Body of pancreas (tissue), 4 donors: ENCODE data around the gene SSH2. TPM values are rescaled to one million over a fixed set of nuclear protein-coding genes. Genes with fewer than 3 reads are reported as not detected.

ENCODE experiments used
- ATAC-seq: fragments of 150-250 bp; one replicate; pipeline ENCODE4 v1.9.1; 2016
- DNase-seq, 4 donors: peaks; one replicate each; pipeline ENCODE4 v3.0.0-alpha.2; 2019
- H3K27ac ChIP-seq, 4 donors: fragments of 200-600 bp; sonication (generic); 1 replicate in 3 of 4; 2 replicates in 1 of 4; pipeline versions ENCODE4 v1.5.1 to v1.6.1; 2016 to 2019; ENCODE audit warnings: mild to moderate bottlenecking in 1 of 4, mixed read lengths in 1 of 4, moderate library complexity in 1 of 4
- H3K27me3 ChIP-seq, 2 donors: fragments of 200-600 bp; sonication (generic); one replicate each; pipeline ENCODE4 v1.6.0; 2016; ENCODE audit warnings: mild to moderate bottlenecking in 1 of 2
- H3K36me3 ChIP-seq, 2 donors: fragments of 200-600 bp; sonication (generic); replicated peaks in 1 of 2; 2 replicates each; pipeline ENCODE4 v1.5.1; 2016; ENCODE audit warnings: low read depth in 2 of 2; ENCODE audit not compliant: insufficient read depth in 1 of 2
- H3K4me1 ChIP-seq: fragments of 200-600 bp; sonication (generic); one replicate; pipeline ENCODE4 v1.6.0; 2016
- H3K4me3 ChIP-seq, 2 donors: fragments of 200-600 bp; sonication (generic); 1 replicate in 1 of 2; 2 replicates in 1 of 2; pipeline ENCODE4 v1.5.1; 2016 to 2019
- H3K9me3 ChIP-seq, 3 donors: fragments of 200-600 bp; sonication (generic); 1 replicate in 2 of 3; 2 replicates in 1 of 3; pipeline ENCODE4 v1.5.1; 2016
- POLR2A ChIP-seq, 3 donors: fragments of 450-650 bp; IDR thresholded peaks; one replicate each; pipeline ENCODE4 v1.6.1; 2016; ENCODE audit warnings: antibody characterized with exemption in 3 of 3, mild to moderate bottlenecking in 2 of 3
- WGBS, 2 donors: methylation state at CpG; one replicate each; pipeline ENCODE4 v1.1.5; 2017; 5-methylcytosine and 5-hydroxymethylcytosine counted together
- intact Hi-C: fragments of 100-400 bp; cut with DNase I; formaldehyde crosslinking; loops from one replicate; pipeline ENCODE4 v1.15.1; 2023
- total RNA-seq, 2 donors: library from RNA; depleted of rRNA; stranded (reverse); fragments of >200 nt; gene quantifications; one replicate each; pipeline ENCODE4 v1.1.0, GENCODE V29; 2016
- TF ChIP-seq, protein P1 (sequence below), 7 experiments: fragments of 450-650 bp in 4 of 7; fragments of 200-600 bp in 3 of 7; sonication (generic) in 3 of 7; IDR thresholded peaks; one replicate each; pipeline ENCODE4 v1.5.1; 2016 to 2019; ENCODE audit warnings: antibody characterized with exemption in 7 of 7

SSH2 gene
- total RNA-seq, 2 donors from 2014 or later = 8.2 to 8.6 TPM

DNA sequence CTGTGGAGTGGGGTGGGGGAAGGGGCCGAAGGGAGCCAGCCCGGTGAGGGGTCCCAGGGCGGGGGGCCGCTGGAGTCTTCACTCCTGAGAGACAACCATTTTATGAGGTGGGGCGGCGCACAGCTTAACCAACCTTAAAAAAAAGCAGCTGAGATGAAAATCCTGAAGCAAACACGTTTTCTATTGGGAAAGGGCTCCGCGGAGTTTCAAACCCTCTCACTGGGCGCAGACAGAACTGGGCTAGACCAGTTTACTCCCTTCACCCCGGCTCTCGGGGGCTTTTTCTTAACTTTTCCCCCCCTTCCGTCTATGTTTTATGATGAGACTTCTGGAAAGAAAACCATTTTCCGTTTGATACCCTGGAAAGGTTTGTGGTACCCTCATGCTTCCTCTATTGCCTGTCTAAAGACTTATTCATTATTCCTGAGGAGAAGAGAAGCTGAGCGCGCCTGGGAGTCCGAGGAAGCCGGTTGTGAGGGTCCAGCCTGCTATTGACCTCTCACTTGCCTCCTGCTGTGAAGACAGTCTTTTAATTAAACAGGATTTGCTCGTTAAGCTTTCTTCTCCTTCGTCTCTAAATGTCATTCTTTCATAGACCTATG, 482 bp upstream of the SSH2 start:
- DNase-seq = peak in 1 of 4 donors; percentile 12

DNA sequence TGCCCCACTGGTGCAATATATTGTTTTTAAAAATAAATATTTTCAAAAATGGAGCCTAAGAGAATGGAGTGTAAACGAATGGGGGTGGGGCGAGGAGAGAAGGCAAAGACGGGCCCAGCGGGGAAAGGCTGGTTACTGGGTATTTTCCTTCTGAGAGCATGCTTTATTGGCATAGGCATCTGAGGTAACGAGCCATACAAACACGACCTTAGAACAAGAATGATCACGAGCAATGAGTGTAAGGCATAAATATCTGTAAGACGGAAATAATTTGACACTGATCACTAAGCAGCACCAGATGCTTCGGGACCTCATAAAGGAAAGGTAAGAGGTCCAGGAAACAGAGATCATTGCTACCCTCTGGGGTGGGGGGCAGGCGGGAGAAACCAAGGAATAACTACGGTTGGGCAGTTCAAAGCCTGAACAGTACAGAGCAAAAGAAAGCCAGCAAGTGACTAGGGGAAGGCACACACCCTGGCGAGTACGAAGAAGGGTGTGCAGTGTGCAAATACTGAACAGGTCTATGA, 959 bp downstream of the SSH2 start:
- Histone ChIP-seq H3K27me3 (no peaks in the 10 kb centered on the region), H3K27ac (peak overlapping the region; percentile 91 to 98 (median 96)), H3K4me3 (peak overlapping the region; percentile 87 to 93), H3K9me3 (no peaks in the 10 kb centered on the region), H3K4me1 (peaks cover 38% of the 10 kb centered on the region), H3K36me3 (no peaks in the 10 kb centered on the region)
- 0 to 2% methylated on average over 13 of the region's 13 CpGs for WGBS, 2 donors
- ATAC-seq (peak; percentile 16), DNase-seq (peak; percentile 34 to 56 (median 52))
- TF ChIP-seq POLR2A (IDR thresholded peaks at IDR 0.05) = peak in 1 of 3 donors; percentile 5
- TF ChIP-seq, protein P1, sequence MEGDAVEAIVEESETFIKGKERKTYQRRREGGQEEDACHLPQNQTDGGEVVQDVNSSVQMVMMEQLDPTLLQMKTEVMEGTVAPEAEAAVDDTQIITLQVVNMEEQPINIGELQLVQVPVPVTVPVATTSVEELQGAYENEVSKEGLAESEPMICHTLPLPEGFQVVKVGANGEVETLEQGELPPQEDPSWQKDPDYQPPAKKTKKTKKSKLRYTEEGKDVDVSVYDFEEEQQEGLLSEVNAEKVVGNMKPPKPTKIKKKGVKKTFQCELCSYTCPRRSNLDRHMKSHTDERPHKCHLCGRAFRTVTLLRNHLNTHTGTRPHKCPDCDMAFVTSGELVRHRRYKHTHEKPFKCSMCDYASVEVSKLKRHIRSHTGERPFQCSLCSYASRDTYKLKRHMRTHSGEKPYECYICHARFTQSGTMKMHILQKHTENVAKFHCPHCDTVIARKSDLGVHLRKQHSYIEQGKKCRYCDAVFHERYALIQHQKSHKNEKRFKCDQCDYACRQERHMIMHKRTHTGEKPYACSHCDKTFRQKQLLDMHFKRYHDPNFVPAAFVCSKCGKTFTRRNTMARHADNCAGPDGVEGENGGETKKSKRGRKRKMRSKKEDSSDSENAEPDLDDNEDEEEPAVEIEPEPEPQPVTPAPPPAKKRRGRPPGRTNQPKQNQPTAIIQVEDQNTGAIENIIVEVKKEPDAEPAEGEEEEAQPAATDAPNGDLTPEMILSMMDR (IDR thresholded peaks at IDR 0.05) = no peak
- intact Hi-C loops = no loop called here

More for the DNA sequence above, 482 bp upstream of the SSH2 start:
- intact Hi-C loops = no loop called here
- no peaks in the 10 kb centered on the region for H3K9me3 ChIP-seq
- peak overlapping the region; percentile 91 to 98 (median 96) for H3K27ac ChIP-seq
- no peak for TF ChIP-seq POLR2A (IDR thresholded peaks at IDR 0.05)
- TF ChIP-seq, protein P1 (IDR thresholded peaks at IDR 0.05) = no peak
- ATAC-seq = peak; percentile 22
- peaks cover 27% of the 10 kb centered on the region for H3K4me1 ChIP-seq
- 0% methylated on average over 20 of the region's 20 CpGs for WGBS, 2 donors
- H3K36me3 ChIP-seq = no peaks in the 10 kb centered on the region
- no peaks in the 10 kb centered on the region for H3K27me3 ChIP-seq
- peak overlapping the region; percentile 87 to 93 for H3K4me3 ChIP-seq

DNA sequence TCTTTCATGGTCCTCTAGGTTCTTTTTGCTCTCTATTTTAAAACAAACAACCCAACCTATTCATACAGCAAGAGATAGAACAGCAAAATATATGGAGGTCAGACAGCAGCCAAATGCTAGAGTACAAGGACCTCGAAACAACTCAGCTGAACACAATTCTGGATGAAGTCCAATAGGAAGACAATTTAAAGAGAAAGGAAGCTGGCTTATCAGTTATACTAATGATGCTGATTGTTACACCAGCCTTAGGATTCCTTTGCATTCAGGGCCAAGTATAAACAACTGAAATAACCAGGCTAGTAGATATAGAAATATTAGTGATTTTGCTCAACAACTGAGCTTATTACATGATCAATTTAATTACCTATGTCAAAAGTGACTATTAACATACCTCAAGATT, 2.5 kb downstream of the SSH2 start:
- WGBS, 2 donors = 0 to 8% methylated on average over 1 of the region's 1 CpG
- ATAC-seq (no peak), DNase-seq (no peak)
- H3K27me3 ChIP-seq = no peaks in the 10 kb centered on the region
- H3K36me3 ChIP-seq = no peaks in the 10 kb centered on the region
- no peak overlapping the region for H3K27ac ChIP-seq
- H3K9me3 ChIP-seq = no peaks in the 10 kb centered on the region
- H3K4me3 ChIP-seq = no peak overlapping the region
- no peak for TF ChIP-seq POLR2A (IDR thresholded peaks at IDR 0.05)
- TF ChIP-seq, protein P1 (IDR thresholded peaks at IDR 0.05) = no peak
- peaks cover 42% of the 10 kb centered on the region for H3K4me1 ChIP-seq
- intact Hi-C loops = no loop called here

DNA sequence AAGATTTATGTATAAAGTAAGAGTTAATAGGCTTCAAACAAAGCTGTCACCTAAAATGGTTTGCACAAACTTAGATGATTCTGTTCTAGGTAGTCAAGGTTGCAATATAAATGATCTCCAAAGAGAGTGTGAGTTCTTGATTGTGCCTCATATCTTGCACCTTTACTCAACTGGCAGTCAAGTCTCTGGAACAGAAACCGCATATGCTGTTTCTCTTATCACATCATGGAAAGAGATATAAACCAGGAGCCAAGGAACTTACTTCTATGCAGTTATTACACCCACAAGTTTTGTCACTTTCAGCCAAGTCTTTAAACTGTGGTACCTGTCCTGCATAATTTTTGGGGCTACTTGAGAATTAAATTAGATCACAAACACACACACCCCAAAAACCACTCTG, 5.2 kb downstream of the SSH2 start:
- ATAC-seq (no peak), DNase-seq (no peak)
- Histone ChIP-seq H3K4me3 (no peak overlapping the region), H3K36me3 (no peaks in the 10 kb centered on the region), H3K9me3 (no peaks in the 10 kb centered on the region), H3K27ac (no peak overlapping the region), H3K27me3 (no peaks in the 10 kb centered on the region), H3K4me1 (peaks cover 31% of the 10 kb centered on the region)
- TF ChIP-seq, protein P1 (IDR thresholded peaks at IDR 0.05) = no peak
- TF ChIP-seq POLR2A (IDR thresholded peaks at IDR 0.05) = no peak
- 25 to 37% methylated on average over 1 of the region's 1 CpG for WGBS, 2 donors
- intact Hi-C loops = no loop called here
